Stimulated activated naive CD4-positive, alpha-beta T cell (primary cell): ENCODE data around the gene ZNF385A.

Source experiments
- DNase-seq, 6 experiments: peaks; one replicate each; lab custom pipeline; 2025; lab: John Stamatoyannopoulos, UW

ZNF385A gene

GRCh38 chr12:54415221-54415929 lies 30.8 kb upstream of the ZNF385A start:
- DNase-seq = peak in 3 of 6 experiments; percentile 15 to 32 (median 19)

DNA sequence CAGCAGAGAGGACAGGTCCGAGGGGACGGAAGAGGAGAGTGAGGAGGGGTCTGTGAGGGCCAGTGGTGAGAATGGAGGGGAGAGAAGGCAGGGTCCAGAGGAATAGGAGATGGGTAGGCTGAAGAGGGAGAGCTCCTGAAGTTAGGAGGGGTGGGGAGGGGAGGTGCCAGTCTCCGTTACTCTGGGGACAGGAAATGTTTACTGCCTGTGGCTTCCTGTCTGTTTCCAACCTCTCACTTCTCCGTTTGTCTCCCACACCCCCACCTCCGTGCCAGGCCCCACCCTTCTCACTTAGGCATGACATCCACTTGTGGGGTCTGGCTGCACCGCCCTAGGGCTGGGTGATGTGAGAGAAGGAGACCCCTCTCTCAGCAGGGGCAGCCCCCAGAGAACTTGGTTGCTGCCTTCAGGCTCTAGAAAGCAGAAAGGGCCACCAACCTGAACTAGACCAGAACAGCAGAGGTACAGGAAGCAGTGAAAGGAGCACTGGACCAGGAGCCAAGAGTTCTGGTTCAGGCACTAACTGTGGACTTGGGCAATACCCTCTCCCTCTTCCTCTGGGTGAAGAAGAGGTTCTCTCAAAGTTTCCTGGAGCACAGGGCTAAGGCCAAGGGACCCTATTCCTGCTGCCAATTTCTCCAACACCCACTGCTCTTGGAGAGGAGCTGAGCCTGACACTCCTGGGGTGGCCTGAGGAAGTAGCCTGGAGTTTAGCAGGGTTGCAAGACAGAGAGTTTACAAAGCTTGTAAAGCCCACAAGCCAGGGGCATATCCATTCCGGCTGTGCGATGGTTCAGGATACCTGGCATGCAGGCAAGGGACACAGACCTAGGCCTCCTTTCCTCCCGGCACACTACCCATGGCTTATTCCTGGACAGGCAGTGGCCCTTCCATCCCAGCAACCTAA lies 29.0 kb upstream of the ZNF385A start:
- peak; percentile 70 to 87 (median 82) for DNase-seq

- DNase-seq = peak in 1 of 6 experiments; percentile 44
These were observed 28.3 kb upstream of the ZNF385A start for GRCh38 chr12:54412786-54413185.

DNA sequence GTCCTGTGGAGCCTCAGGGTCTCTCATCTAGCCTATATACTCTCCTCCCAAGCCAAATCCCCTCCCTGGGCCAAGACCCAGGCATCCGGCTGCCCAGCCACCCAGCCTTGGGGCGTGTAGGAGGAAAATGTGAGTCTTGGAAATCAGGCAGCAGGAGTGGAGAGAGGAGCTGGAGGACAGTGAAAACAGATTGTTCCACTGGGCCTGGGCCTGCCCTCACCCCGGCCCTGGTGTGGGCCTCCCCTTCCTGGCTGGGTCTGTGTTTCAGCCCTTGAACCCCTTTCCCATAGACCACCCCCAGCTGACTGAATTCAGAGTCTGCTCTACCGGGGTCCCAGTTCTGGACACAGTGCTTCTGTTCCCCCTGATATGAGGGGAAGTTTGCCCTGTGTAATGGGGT lies 27.8 kb upstream of the ZNF385A start:
- no peak for DNase-seq

- peak; percentile 37 to 61 (median 52) for DNase-seq
These were observed 27.1 kb upstream of the ZNF385A start for GRCh38 chr12:54411391-54412241.

- DNase-seq = no peak
These were observed 24.7 kb upstream of the ZNF385A start for GRCh38 chr12:54409267-54409666.

GRCh38 chr12:54407183-54407905 lies 22.8 kb upstream of the ZNF385A start:
- DNase-seq = no peak

- DNase-seq = no peak
These were observed 21.0 kb upstream of the ZNF385A start for GRCh38 chr12:54405573-54405972.

GRCh38 chr12:54405106-54405505 lies 20.6 kb upstream of the ZNF385A start:
- DNase-seq = no peak

GRCh38 chr12:54404061-54405004 lies 19.8 kb upstream of the ZNF385A start:
- peak; percentile 15 to 77 (median 57) for DNase-seq

DNA sequence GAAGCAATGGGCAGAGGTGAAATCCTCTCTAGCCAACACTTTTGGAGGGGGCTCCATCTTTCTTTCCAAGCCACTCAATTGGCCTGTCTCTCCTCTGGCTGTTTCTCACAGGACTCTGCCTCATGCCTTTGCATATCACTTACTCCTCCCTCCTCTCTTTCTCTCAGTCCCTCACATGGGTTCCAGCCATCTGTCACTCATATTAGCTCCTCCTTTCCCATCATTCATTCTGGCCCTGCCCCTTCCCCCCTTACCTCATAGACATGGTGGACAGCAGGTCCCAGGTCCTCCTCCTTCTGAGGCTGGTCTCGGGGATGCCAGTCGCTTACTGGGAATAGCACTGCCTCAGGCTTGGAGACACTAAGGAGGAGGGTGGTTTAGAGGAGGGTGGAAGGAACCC lies 16.6 kb upstream of the ZNF385A start:
- no peak for DNase-seq

DNA sequence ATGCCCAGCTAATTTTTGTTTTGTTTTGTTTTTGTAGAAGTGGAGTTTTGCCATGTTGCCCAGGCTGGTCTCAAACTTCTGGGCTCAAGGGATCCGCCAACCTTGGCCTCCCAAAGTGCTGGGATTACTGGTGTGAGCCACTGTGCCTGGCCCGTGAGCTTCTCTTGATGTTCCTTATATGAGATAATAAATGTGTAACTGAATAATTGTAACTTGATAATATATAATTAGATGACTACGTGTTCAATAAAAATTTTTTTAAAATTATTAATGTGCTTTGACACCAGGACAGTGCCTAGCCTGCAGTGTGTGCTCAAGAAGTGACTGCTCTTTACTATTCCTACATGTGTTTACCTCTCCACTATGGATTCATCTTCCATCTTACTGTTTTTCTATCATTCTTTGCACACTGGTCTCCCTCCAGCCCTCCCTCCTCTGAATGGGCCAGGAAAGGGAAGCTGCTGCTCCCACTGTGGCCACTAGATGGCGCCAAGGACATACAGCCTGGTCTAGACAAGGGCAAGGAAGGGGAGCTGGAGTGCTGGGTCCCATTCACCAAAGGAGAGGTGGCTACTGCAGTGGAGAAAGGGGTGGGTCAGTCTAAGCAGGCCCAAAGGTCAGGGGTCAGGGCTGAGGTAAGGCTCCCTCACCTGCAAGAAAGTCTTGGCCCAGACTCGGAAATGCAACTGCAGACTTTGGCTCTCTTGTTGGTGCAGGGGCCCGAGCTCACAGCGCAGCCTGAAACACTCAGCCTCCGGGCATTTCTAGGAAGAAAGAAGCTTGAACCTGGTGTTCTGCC lies 14.7 kb upstream of the ZNF385A start:
- DNase-seq = peak; percentile 70 to 92 (median 82)

DNA sequence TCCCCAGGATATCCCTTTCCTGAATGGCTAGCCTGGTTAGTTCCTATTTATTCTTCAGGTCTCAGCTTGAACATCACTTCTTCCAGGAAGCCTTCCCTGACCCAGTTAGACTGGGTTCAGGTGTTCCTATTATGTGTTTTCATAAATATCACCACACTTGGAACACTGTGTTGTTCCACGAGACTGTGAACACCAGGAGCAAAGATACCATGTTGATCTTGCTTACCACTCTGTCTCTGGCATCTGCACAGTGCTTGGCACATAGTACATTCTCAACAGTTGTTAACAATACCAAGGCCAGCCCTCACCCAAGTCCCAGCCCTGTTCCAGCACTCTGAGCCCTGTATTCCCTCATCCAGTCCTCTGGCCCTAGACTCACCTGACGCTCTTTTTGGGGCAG lies 13.7 kb upstream of the ZNF385A start:
- DNase-seq = no peak

DNA sequence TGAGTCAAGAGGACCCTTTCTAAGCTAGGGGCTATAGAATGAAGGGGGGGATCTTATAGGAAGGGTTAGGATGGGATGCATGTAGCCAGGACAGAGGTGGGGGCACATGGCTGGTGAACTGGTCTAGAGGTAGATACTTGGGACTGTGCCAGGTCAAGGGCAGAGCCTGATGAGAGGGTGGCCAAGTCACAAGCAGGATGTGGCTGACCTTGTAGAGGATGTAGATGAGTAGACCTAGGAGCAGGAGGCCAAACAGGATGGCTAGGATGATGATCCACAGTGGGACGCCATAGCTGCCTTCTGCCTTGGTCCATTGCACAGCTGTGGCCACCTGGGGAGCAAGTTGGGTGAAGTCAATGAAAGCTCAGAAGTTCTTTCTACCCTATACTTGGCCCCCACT lies 12.6 kb upstream of the ZNF385A start:
- no peak for DNase-seq

- DNase-seq = no peak
These were observed 11.0 kb upstream of the ZNF385A start for GRCh38 chr12:54395545-54395944.

GRCh38 chr12:54394986-54395385 lies 10.5 kb upstream of the ZNF385A start:
- no peak for DNase-seq

DNA sequence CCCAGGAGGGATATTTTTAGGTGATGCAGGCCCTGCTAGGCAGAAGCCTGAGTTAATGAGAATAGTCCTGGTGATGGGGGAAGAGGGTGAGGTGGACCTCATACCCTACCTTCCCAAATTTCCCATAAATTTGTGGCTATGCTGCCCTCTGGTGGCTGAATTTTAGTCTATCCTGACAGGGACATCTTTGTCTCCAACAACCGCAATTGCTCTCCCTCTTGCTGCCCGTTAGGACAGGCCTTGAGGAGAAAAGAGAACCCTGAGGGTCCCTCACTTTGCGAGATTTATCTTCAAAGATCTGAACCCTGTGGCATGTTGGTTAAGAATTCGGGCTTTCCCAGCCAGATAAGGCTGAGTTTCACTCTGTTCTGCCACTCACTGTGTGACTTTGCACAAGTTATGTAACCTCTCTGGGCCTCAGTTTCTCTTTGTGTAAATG lies 9.8 kb upstream of the ZNF385A start:
- DNase-seq = peak in 3 of 6 experiments; percentile 16 to 31 (median 20)

GRCh38 chr12:54393743-54394142 lies 9.2 kb upstream of the ZNF385A start:
- DNase-seq = no peak

GRCh38 chr12:54393207-54393609 lies 8.7 kb upstream of the ZNF385A start:
- no peak for DNase-seq
